ENCODE measurements around the gene ETFBKMT. TPM values are rescaled to one million over a fixed set of nuclear protein-coding genes. Genes with fewer than 3 reads are reported as not detected.

The ETFBKMT gene
- total RNA-seq, 4 donors from 2014 or later, result 2.4 to 4.0 (median 2.7) TPM

- no peaks in the 10 kb centered on the region for H3K36me3 ChIP-seq
- H3K27ac ChIP-seq, result no peak overlapping the region
- WGBS, result 85% methylated on average over 7 of the region's 7 CpGs
- peaks cover 4% of the 10 kb centered on the region for H3K4me1 ChIP-seq
- H3K9me3 ChIP-seq, result no peaks in the 10 kb centered on the region
- TF ChIP-seq POLR2A (IDR thresholded peaks at IDR 0.05) (no peak), POLR2AphosphoS5 (IDR thresholded peaks at IDR 0.05) (no peak), EP300 (IDR thresholded peaks at IDR 0.05) (no peak)
- TF ChIP-seq, protein P1, sequence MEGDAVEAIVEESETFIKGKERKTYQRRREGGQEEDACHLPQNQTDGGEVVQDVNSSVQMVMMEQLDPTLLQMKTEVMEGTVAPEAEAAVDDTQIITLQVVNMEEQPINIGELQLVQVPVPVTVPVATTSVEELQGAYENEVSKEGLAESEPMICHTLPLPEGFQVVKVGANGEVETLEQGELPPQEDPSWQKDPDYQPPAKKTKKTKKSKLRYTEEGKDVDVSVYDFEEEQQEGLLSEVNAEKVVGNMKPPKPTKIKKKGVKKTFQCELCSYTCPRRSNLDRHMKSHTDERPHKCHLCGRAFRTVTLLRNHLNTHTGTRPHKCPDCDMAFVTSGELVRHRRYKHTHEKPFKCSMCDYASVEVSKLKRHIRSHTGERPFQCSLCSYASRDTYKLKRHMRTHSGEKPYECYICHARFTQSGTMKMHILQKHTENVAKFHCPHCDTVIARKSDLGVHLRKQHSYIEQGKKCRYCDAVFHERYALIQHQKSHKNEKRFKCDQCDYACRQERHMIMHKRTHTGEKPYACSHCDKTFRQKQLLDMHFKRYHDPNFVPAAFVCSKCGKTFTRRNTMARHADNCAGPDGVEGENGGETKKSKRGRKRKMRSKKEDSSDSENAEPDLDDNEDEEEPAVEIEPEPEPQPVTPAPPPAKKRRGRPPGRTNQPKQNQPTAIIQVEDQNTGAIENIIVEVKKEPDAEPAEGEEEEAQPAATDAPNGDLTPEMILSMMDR (IDR thresholded peaks at IDR 0.05), result no peak
- DNase-seq (ENCODE audit: low spot score in 2 of 2), result no peak
- no peak overlapping the region for H3K4me3 ChIP-seq
- H3K27me3 ChIP-seq, result no peaks in the 10 kb centered on the region
Measured at GRCh38 chr12:31626270-31626995, 33.1 kb upstream of the ETFBKMT start.

DNA sequence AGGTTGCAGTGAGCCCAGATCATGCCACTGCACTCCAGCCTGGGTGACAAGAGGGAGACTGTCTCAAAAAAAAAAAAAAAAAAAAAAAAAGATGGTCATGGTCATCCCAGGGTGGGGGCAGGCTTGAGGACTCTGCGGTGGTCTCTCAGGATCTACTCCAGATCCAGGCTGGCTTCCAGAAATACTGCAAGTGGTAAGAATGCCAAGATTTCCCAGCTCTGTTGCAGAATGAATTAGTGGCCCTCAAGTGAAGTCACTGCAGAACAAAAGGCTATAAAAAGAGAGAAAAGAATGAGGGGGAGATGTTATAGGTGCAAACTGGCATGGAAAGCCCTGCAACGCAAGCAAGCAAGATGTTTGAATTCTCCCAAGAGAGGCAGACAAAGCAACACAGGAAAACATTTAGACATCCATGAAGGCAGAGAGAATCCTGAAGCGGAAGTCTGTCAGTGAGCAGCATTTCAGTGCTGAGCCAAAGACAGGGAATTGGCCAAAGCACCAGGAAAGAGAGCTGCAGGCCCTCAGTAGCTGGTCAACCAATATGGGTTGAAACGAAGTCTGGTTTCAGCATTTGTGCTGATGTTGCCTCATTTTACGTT lies 31.9 kb upstream of the ETFBKMT start:
- Histone ChIP-seq H3K4me3 (no peak overlapping the region), H3K27ac (no peak overlapping the region), H3K27me3 (no peaks in the 10 kb centered on the region), H3K9me3 (no peaks in the 10 kb centered on the region), H3K4me1 (peaks cover 4% of the 10 kb centered on the region), H3K36me3 (no peaks in the 10 kb centered on the region)
- WGBS, result 72% methylated on average over 5 of the region's 5 CpGs
- TF ChIP-seq POLR2A (IDR thresholded peaks at IDR 0.05) (no peak), EP300 (IDR thresholded peaks at IDR 0.05) (no peak), POLR2AphosphoS5 (IDR thresholded peaks at IDR 0.05) (no peak)
- TF ChIP-seq, protein P1 (IDR thresholded peaks at IDR 0.05), result no peak
- DNase-seq (ENCODE audit: low spot score in 2 of 2), result no peak

DNA sequence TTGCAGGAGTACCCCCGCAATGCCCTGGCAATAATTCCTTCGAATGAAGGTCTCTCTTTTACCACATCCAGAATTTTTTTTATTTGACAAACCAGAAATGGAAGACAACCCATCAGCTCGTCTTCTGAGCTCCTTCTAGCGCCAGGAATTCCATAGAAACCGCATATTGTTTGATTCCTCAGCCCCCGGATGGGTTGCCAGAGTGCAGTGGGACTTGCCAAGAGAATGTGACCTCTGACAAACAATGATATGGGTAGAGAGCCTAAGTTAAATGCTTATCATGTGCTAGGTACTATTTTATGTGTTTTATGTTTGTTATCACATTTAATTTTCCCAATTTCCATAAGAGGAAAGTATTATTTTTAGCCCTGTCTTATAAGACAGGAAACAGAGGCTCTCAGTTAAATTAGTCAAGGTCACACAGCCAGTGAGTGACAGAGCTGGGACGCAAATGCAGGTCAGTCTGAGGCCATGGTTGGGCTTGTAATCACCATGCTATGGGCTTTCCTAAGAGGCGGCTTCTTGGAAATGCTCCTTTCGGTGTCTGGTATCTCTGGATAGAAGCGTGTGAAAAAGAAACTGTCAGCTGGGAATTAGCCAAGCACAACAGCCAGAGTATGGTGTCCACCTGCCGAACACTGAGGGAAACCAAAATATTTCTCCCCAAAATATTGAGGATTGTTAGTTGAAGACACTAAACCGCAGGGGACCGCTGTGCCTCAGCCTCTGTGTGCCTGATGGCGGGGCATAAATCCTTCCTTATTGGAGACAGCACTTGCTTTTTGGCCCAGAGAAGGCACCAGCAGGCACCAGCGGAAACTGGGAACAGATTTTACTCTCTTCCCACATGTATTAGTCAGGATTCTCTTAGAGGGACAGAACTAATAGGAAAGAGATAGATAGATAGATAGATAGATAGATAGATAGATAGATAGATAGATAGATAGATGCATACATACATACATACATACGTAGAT lies 29.4 kb upstream of the ETFBKMT start:
- no peak for DNase-seq (ENCODE audit: low spot score in 2 of 2)
- Histone ChIP-seq H3K36me3 (no peaks in the 10 kb centered on the region), H3K27me3 (no peaks in the 10 kb centered on the region), H3K9me3 (no peaks in the 10 kb centered on the region), H3K4me3 (no peak overlapping the region), H3K4me1 (peaks cover 4% of the 10 kb centered on the region), H3K27ac (no peak overlapping the region)
- WGBS, result 63% methylated on average over 16 of the region's 16 CpGs
- TF ChIP-seq, protein P1 (IDR thresholded peaks at IDR 0.05), result no peak
- no peak for TF ChIP-seq EP300 (IDR thresholded peaks at IDR 0.05)

DNA sequence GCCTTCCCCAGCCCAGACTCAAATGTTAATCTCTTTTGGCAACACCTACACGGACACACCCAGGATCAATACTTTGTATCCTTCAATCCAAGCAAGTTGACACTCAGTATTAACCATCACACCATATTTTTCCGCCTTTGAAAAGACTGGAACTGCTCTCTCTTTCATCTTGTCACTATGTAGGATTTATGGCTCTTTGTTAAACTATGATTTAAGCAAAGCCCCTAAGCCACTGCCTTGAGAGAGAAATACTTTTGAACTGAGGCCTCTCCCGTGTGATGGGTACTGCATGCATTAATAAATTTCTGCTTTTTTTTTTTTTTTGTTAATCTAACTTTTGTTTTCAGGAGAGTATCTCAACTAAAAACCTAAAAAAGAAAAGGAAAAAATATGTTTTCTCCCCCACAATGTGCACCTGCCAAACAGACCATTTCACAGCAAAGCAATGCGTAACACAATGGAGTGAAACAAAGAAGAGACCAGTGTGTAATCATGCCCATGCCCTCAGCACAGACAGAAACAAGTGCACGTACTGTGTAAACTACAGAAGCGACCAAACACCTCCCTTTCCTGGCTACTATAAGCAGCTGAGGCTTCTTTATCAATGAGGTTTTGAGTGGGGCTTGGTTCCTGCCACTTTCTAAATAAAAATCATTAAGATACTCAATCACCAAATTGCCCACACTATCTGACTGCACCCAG lies 28.3 kb upstream of the ETFBKMT start:
- H3K4me3 ChIP-seq, result no peak overlapping the region
- no peak overlapping the region for H3K27ac ChIP-seq
- H3K27me3 ChIP-seq, result no peaks in the 10 kb centered on the region
- 74% methylated on average over 6 of the region's 6 CpGs for WGBS
- peaks cover 4% of the 10 kb centered on the region for H3K4me1 ChIP-seq
- H3K36me3 ChIP-seq, result no peaks in the 10 kb centered on the region
- DNase-seq (ENCODE audit: low spot score in 2 of 2), result no peak
- no peaks in the 10 kb centered on the region for H3K9me3 ChIP-seq
- TF ChIP-seq POLR2A (IDR thresholded peaks at IDR 0.05), result no peak
- no peak for TF ChIP-seq POLR2AphosphoS5 (IDR thresholded peaks at IDR 0.05)
- TF ChIP-seq, protein P1 (IDR thresholded peaks at IDR 0.05), result no peak
- no peak for TF ChIP-seq EP300 (IDR thresholded peaks at IDR 0.05)
